Measurements from ENCODE around the gene ST6GALNAC6. TPM values are rescaled to one million over a fixed set of nuclear protein-coding genes. Genes with fewer than 3 reads are reported as not detected.

ST6GALNAC6 gene
- total RNA-seq, 2 experiments from 2014 or later, result 93.1 to 97.5 TPM

DNA sequence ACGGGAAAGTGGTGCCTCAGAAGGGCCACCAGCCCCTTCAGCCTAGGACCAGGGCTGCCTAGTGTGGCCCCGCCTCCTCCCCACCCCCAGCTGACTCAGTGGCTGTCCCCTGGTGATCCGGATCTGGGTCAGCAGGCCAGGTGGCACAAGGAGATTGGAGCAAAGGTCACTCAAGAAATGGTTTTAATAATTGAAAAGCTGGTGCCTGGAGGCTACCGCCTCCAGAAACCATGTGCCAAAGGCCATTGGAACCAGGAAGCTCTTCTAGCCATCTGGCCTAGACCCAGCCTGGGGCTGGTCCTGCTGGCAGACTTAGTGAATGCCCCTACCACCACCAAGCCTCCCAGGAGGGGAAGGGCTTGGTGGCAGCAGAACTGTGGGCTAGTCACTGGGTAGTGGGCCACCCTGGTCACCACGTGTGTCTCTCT is 15.9 kb upstream of the ST6GALNAC6 start:
- POLR2A ChIA-PET, result interaction anchor here (1.0 to 3.6 kb wide), 7 partner anchors 10 to 181 kb away, joined by 3 to 77 read pairs (median 11); partner anchors contain the start of genes CDK9, ST6GALNAC6 and TOR2A
- peak overlapping the region; percentile 89 for H3K27ac Mint-ChIP-seq

DNA sequence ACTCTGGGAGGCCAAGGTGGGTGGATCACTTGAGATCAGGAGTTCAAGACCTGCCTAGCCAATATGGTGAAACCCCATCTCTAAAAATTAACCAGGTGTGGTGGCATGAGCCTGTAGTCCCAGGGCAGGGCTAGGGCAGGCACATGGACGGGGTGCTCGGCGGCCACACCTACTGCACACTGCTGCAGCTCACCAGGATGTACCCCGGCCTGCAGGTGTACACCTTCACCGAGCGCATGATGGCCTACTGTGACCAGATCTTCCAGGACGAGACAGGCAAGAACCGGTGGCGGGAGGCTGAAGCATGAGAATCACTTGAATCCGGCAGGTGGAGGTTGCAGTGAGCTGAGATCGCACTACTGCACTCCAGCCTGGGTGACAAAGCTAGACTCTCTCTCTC is 14.3 kb upstream of the ST6GALNAC6 start:
- Histone ChIP-seq H3K27ac (ENCODE audit: low read depth in 1 of 2, low read length in 2 of 2) (no peak overlapping the region), H3K4me3 (ENCODE audit: low read length) (no peak overlapping the region), H3K9me3 (ENCODE audit: control insufficient read depth in 1 of 2, insufficient read depth in 1 of 2, low read length in 2 of 2) (no peaks in the 10 kb centered on the region), H3K4me1 (ENCODE audit: insufficient read depth, low read length) (peaks cover 50% of the 10 kb centered on the region), H3K27me3 (ENCODE audit: control insufficient read depth in 1 of 2, insufficient read depth in 2 of 2, low read length in 2 of 2) (no peaks in the 10 kb centered on the region), H3K36me3 (ENCODE audit: insufficient read depth, low read length) (peaks cover 28% of the 10 kb centered on the region)
- no peaks in the 10 kb centered on the region for H3K27me3 Mint-ChIP-seq
- H3K27ac Mint-ChIP-seq, result no peak overlapping the region
- TF ChIP-seq, protein P1, sequence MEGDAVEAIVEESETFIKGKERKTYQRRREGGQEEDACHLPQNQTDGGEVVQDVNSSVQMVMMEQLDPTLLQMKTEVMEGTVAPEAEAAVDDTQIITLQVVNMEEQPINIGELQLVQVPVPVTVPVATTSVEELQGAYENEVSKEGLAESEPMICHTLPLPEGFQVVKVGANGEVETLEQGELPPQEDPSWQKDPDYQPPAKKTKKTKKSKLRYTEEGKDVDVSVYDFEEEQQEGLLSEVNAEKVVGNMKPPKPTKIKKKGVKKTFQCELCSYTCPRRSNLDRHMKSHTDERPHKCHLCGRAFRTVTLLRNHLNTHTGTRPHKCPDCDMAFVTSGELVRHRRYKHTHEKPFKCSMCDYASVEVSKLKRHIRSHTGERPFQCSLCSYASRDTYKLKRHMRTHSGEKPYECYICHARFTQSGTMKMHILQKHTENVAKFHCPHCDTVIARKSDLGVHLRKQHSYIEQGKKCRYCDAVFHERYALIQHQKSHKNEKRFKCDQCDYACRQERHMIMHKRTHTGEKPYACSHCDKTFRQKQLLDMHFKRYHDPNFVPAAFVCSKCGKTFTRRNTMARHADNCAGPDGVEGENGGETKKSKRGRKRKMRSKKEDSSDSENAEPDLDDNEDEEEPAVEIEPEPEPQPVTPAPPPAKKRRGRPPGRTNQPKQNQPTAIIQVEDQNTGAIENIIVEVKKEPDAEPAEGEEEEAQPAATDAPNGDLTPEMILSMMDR (IDR thresholded peaks at IDR 0.05), result no peak
- ChIA-PET POLR2A (no interaction called here), CTCF (interaction anchor here (0.6 to 2.1 kb wide), 4 partner anchors 8 to 179 kb away, joined by 3 to 5 read pairs (median 4); partner anchors contain the start of gene TOR2A)
- DNase-seq (no peak), ATAC-seq (ENCODE audit: poor library complexity) (no peak)
- peaks cover 39% of the 10 kb centered on the region for H3K4me1 Mint-ChIP-seq (ENCODE audit: low read depth)
- no peaks in the 10 kb centered on the region for H3K9me3 Mint-ChIP-seq
- H3K36me3 Mint-ChIP-seq (ENCODE audit: low read depth), result peaks cover 35% of the 10 kb centered on the region
- intact Hi-C loops (cut with DNase I, micrococcal nuclease), result loop anchor here in 1 of 2 experiments (5.0 kb wide), 1 partner anchor 36 kb away; the partner anchor contains the start of gene AK1
- H3K4me3 Mint-ChIP-seq, result no peak overlapping the region

More for the DNA sequence above, 15.9 kb upstream of the ST6GALNAC6 start:
- DNase-seq (peak in 1 of 14 experiments; percentile 33), ATAC-seq (ENCODE audit: poor library complexity) (no peak)
- Histone ChIP-seq H3K27ac (ENCODE audit: low read depth in 1 of 2, low read length in 2 of 2) (peak overlapping the region in 1 of 2 donors; percentile 56), H3K9me3 (ENCODE audit: control insufficient read depth in 1 of 2, insufficient read depth in 1 of 2, low read length in 2 of 2) (no peaks in the 10 kb centered on the region), H3K4me3 (ENCODE audit: low read length) (no peak overlapping the region), H3K36me3 (ENCODE audit: insufficient read depth, low read length) (peaks cover 18% of the 10 kb centered on the region), H3K27me3 (ENCODE audit: control insufficient read depth in 1 of 2, insufficient read depth in 2 of 2, low read length in 2 of 2) (no peaks in the 10 kb centered on the region), H3K4me1 (ENCODE audit: insufficient read depth, low read length) (peaks cover 59% of the 10 kb centered on the region)
- TF ChIP-seq, protein P1 (IDR thresholded peaks at IDR 0.05), result no peak
- intact Hi-C loops (cut with DNase I, micrococcal nuclease), result loop anchor here (5.0 kb wide), 3 partner anchors 33 to 463 kb away; partner anchors contain the start of genes LRSAM1 (in 1 of the 2), RPL12 (in 1 of the 2) and STXBP1 (in 1 of the 2)
- H3K4me3 Mint-ChIP-seq, result peak overlapping the region; percentile 88
- H3K9me3 Mint-ChIP-seq, result no peaks in the 10 kb centered on the region
- CTCF ChIA-PET, result interaction anchor here (2.6 kb wide), 1 partner anchor 180 kb away, joined by 10 read pairs; the partner anchor contains the start of gene TOR2A
- no peaks in the 10 kb centered on the region for H3K27me3 Mint-ChIP-seq
- peaks cover 35% of the 10 kb centered on the region for H3K36me3 Mint-ChIP-seq (ENCODE audit: low read depth)
- H3K4me1 Mint-ChIP-seq (ENCODE audit: low read depth), result peaks cover 48% of the 10 kb centered on the region

DNA sequence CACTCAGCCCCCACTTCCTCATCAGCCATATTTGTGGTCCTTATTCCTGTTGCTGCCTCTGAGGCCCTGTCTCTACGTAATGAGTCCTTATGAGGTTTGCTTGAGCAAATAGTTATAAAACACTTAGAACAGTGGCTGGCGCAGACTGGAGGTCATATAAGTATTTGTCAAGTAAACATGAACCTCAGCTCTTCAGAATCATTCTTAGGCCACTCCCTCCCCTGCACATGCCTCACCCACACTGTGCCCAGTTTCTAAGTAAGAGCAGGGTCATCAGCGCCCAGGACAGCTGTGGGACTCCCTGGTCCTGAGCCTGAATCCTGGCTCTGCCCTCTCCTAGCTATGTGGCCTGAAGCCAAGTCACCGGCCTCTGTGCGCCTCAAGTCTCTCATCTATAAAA is 13.5 kb upstream of the ST6GALNAC6 start:
- H3K4me1 ChIP-seq (ENCODE audit: insufficient read depth, low read length), result peaks cover 42% of the 10 kb centered on the region
- peak overlapping the region; percentile 11 for H3K4me3 Mint-ChIP-seq

More for the DNA sequence above, 13.5 kb upstream of the ST6GALNAC6 start:
- TF ChIP-seq, protein P1 (IDR thresholded peaks at IDR 0.05), result no peak
- Histone ChIP-seq H3K9me3 (ENCODE audit: control insufficient read depth in 1 of 2, insufficient read depth in 1 of 2, low read length in 2 of 2) (no peaks in the 10 kb centered on the region), H3K4me3 (ENCODE audit: low read length) (no peak overlapping the region), H3K27me3 (ENCODE audit: control insufficient read depth in 1 of 2, insufficient read depth in 2 of 2, low read length in 2 of 2) (no peaks in the 10 kb centered on the region), H3K36me3 (ENCODE audit: insufficient read depth, low read length) (peaks cover 36% of the 10 kb centered on the region), H3K27ac (ENCODE audit: low read depth in 1 of 2, low read length in 2 of 2) (no peak overlapping the region)
- H3K4me1 Mint-ChIP-seq (ENCODE audit: low read depth), result peaks cover 31% of the 10 kb centered on the region
- no peak overlapping the region for H3K27ac Mint-ChIP-seq
- intact Hi-C loops (cut with DNase I, micrococcal nuclease), result loop anchor here in 1 of 2 experiments (5.0 kb wide), 1 partner anchor 36 kb away; the partner anchor contains the start of gene AK1
- H3K9me3 Mint-ChIP-seq, result no peaks in the 10 kb centered on the region
- ChIA-PET CTCF (interaction anchor here (1.4 to 2.1 kb wide), 2 partner anchors 9 to 178 kb away, joined by 5 read pairs; partner anchors contain the start of gene TOR2A), POLR2A (interaction anchor here (0.6 kb wide), 1 partner anchor 120 kb away, joined by 3 read pairs; no protein-coding TSS in a partner anchor)
- ATAC-seq (ENCODE audit: poor library complexity) (no peak), DNase-seq (no peak)
- H3K36me3 Mint-ChIP-seq (ENCODE audit: low read depth), result peaks cover 36% of the 10 kb centered on the region
- no peaks in the 10 kb centered on the region for H3K27me3 Mint-ChIP-seq

Data from CD4-positive, alpha-beta T cell (primary cell).